Kidney (tissue), 14 donors: ENCODE results near the gene C20orf96. TPM values are rescaled to one million over a fixed set of nuclear protein-coding genes. Genes with fewer than 3 reads are reported as not detected.

Experiments
- DNase-seq, 5 donors: peaks; one replicate each; pipeline ENCODE4 v3.0.0-alpha.2; 2013 to 2020
- FAIRE-seq: peaks from 2 replicates; lab custom pipeline; 2012; peaks lifted over from hg19 to GRCh38; lab: Jason Lieb, UNC
- H3K27ac ChIP-seq, 2 donors: one replicate each; pipeline ENCODE4 v1.7.0; 2013; ENCODE audit warnings: low read depth in 2 of 2, low read length in 2 of 2, inconsistent platforms in 1 of 2
- H3K27me3 ChIP-seq: one replicate; pipeline ENCODE4 v1.7.1; 2013; ENCODE audit warnings: low read length, inconsistent platforms; ENCODE audit not compliant: control insufficient read depth, insufficient read depth
- H3K36me3 ChIP-seq, 3 donors: one replicate each; pipeline versions ENCODE4 v1.7.0 to v1.7.1; 2013; ENCODE audit warnings: low read length in 3 of 3, control low read depth in 1 of 3, inconsistent platforms in 1 of 3; ENCODE audit not compliant: insufficient read depth in 3 of 3, control insufficient read depth in 2 of 3
- H3K4me1 ChIP-seq, 3 donors: one replicate each; pipeline versions ENCODE4 v1.7.0 to v1.7.1; 2013; ENCODE audit warnings: low read length in 3 of 3, inconsistent platforms in 1 of 3, low read depth in 1 of 3; ENCODE audit not compliant: control insufficient read depth in 2 of 3, insufficient read depth in 2 of 3
- H3K4me3 ChIP-seq, 3 donors: one replicate each; pipeline versions ENCODE4 v1.7.0 to v1.8.1; 2013; ENCODE audit warnings: low read length in 3 of 3, control low read depth in 1 of 3, inconsistent platforms in 1 of 3
- H3K9ac ChIP-seq, 3 donors: one replicate each; pipeline versions ENCODE4 v1.7.0 to v1.7.1; 2013; ENCODE audit warnings: low read length in 3 of 3, control low read depth in 1 of 3, inconsistent platforms in 1 of 3
- H3K9me3 ChIP-seq, 3 donors: one replicate each; pipeline versions ENCODE4 v1.7.0 to v1.7.1; 2013; ENCODE audit warnings: low read length in 3 of 3, control low read depth in 1 of 3, inconsistent platforms in 1 of 3; ENCODE audit not compliant: control insufficient read depth in 2 of 3, insufficient read depth in 1 of 3
- CTCF ChIP-seq: IDR thresholded peaks from 3 replicates; pipeline ENCODE4 v1.5.1; 2012; ENCODE audit warnings: mild to moderate bottlenecking, moderate library complexity, borderline replicate concordance; ENCODE audit not compliant: insufficient read depth; ENCODE audit errors: extremely low read depth
- intact Hi-C: fragments of 100-400 bp; cut with DNase I; formaldehyde crosslinking; loops from one replicate; pipeline ENCODE4 v1.11.1; 2022
- polyA plus RNA-seq: library from polyadenylated mRNA; stranded (reverse); fragments of 350-450 nt; fragmentation: Illumina TruSeq; extraction: RNeasy Lipid Tissue Mini Kit (QIAGEN cat#74804); gene quantifications from one replicate; pipeline ENCODE4 v1.2.3, GENCODE V29; 2014; ENCODE audit warnings: low read depth, low replicate concordance; ENCODE audit not compliant: insufficient read depth
- total RNA-seq: library from RNA; stranded (reverse); fragmentation: NEBNext Ultra II Directional; extraction: Animal tissue kit (Norgen Biotek cat#: 25700); gene quantifications from one replicate; pipeline ENCODE4 v1.2.1, GENCODE V29; 2021
- donor health status: control.
- donor health status: control.
- donor health status: control.
- donor health status: control.
- donor health status: control.
- donor health status: DM: yes; HTN: yes; CAD: no.
- donor health status: Normal renal cell carcinoma (clear cell type).

Gene C20orf96
- total and polyA plus RNA-seq, 2 donors from 2014 or later = 9.4 to 12.5 TPM

DNA sequence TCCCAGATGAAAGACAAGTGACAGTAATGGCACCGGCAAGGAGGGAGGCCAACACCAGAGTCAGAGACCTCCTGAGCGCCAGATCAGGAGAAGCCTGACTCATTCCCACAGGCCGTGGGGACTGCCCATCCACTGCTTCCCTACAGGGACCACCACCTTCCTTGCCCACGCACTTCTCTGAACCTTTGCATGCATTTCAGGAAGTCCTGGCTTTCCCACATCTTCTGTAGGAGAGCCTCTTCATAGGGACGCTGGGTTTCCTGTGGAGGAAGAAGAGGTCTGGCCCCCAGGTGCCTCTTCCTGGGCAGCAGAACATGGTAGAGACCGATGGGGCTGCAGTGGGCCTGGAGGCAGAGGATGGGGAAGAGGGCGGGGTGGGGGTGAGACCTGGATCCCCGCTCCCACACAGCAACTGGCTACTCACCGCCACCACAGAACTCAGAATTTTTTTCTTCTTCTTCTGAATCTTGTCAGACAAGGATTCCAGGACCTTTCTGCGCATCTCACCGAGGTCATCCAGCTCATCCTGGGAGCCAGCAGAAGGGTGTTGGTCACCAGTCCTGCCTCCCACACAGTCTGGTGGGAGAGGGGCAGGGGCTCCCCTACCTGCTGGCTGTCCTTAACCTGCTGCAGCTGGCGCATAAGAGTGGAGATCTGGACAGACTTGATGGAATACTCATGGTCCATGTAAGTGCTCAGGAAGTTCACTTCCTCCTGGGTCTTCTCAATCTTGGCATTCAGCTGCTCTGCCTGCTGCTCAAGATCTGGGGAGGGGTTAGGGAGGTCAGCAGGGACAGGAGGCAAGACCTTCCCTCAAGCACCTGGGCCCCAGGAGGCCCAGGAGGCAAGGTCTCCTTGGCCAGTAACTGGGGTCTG lies 13.7 kb downstream of the C20orf96 start:
- no peak for TF ChIP-seq CTCF
- H3K36me3 ChIP-seq = peaks cover 2 to 26% (median 7%) of the 10 kb centered on the region in 3 donors
- H3K9me3 ChIP-seq = no peaks in the 10 kb centered on the region
- FAIRE-seq (no peak), DNase-seq (no peak)
- no peak overlapping the region for H3K4me3 ChIP-seq
- intact Hi-C loops = no loop called here
- no peak overlapping the region for H3K27ac ChIP-seq
- no peaks in the 10 kb centered on the region for H3K27me3 ChIP-seq
- no peaks in the 10 kb centered on the region for H3K4me1 ChIP-seq
- H3K9ac ChIP-seq = no peak overlapping the region

DNA sequence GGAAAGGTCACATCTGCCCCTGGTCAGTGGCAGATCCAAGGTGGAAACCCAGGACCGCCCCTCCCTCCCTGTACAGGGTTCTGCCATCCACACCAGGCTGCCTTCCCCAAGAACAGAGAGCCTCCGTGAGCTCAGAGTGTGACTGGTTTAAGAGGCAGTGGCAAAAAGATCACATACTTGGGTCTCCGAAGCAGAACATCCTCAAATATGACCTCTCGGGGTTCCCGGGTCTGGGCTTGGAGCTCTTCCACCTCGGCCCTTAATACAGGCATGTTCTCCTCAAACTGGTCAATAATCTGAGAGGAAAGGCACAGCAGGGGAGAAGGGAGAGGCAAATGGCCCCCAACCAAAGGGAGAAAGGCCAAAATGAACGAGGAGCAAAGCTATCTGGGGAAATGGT lies 14.8 kb downstream of the C20orf96 start:
- Histone ChIP-seq H3K9ac (no peak overlapping the region), H3K27ac (no peak overlapping the region), H3K27me3 (no peaks in the 10 kb centered on the region), H3K4me1 (no peaks in the 10 kb centered on the region), H3K9me3 (no peaks in the 10 kb centered on the region), H3K36me3 (peaks cover 2 to 22% (median 2%) of the 10 kb centered on the region in 3 donors), H3K4me3 (no peak overlapping the region)
- FAIRE-seq = no peak
- intact Hi-C loops = no loop called here
- DNase-seq = no peak
- TF ChIP-seq CTCF = no peak

- peaks cover 2 to 22% (median 2%) of the 10 kb centered on the region in 3 donors for H3K36me3 ChIP-seq
- intact Hi-C loops = no loop called here
- H3K9me3 ChIP-seq = no peaks in the 10 kb centered on the region
- H3K9ac ChIP-seq = no peak overlapping the region
- H3K4me1 ChIP-seq = no peaks in the 10 kb centered on the region
- H3K27ac ChIP-seq = no peak overlapping the region
- no peak for TF ChIP-seq CTCF
- no peak for DNase-seq
- H3K27me3 ChIP-seq = no peaks in the 10 kb centered on the region
- no peak for FAIRE-seq
- H3K4me3 ChIP-seq = no peak overlapping the region
Observed at GRCh38 chr20:273884-274283, 16.7 kb downstream of the C20orf96 start.
